ENCODE data around the gene NOL9. TPM values are rescaled to one million over a fixed set of nuclear protein-coding genes. Genes with fewer than 3 reads are reported as not detected.

The NOL9 gene
- total RNA-seq, 3 donors from 2014 or later (not counting 1 experiment from before 2014, with no cell fraction given), result 40.7 to 53.3 (median 52.0) TPM

- no peak overlapping the region for H3K4me3 ChIP-seq (ENCODE audit: low read length)
- DNase-seq, result no peak
- 85% methylated on average over 12 of the region's 12 CpGs for WGBS (ENCODE audit: insufficient coverage)
- Mint-ChIP-seq H3K4me3 (no peak overlapping the region), H3K4me1 (no peaks in the 10 kb centered on the region), H3K9me3 (no peaks in the 10 kb centered on the region), H3K27me3 (ENCODE audit: low read depth in 2 of 2) (no peaks in the 10 kb centered on the region), H3K27ac (no peak overlapping the region), H3K36me3 (no peaks in the 10 kb centered on the region)
- intact Hi-C loops (cut with micrococcal nuclease), result no loop called here
- no peak for ATAC-seq
- H3K36me3 ChIP-seq (ENCODE audit: control insufficient read depth, insufficient read depth, low read length), result no peaks in the 10 kb centered on the region
- H3K27ac ChIP-seq (ENCODE audit: low read length), result no peak overlapping the region
- no peak for TF ChIP-seq CTCF (IDR thresholded peaks at IDR 0.05)
- H3K4me1 ChIP-seq (ENCODE audit: control insufficient read depth, insufficient read depth, low read length), result no peaks in the 10 kb centered on the region
- H3K27me3 ChIP-seq (ENCODE audit: control insufficient read depth, insufficient read depth, low read length), result no peaks in the 10 kb centered on the region
- H3K9me3 ChIP-seq (ENCODE audit: control insufficient read depth, insufficient read depth, low read length), result no peaks in the 10 kb centered on the region
Measured at GRCh38 chr1:6507461-6507911, 46.8 kb downstream of the NOL9 start.

- DNase-seq (no peak), ATAC-seq (no peak)
- Mint-ChIP-seq H3K9me3 (no peaks in the 10 kb centered on the region), H3K36me3 (no peaks in the 10 kb centered on the region), H3K4me3 (no peak overlapping the region), H3K27ac (no peak overlapping the region), H3K4me1 (no peaks in the 10 kb centered on the region), H3K27me3 (ENCODE audit: low read depth in 2 of 2) (no peaks in the 10 kb centered on the region)
- Histone ChIP-seq H3K27me3 (ENCODE audit: control insufficient read depth, insufficient read depth, low read length) (no peaks in the 10 kb centered on the region), H3K36me3 (ENCODE audit: control insufficient read depth, insufficient read depth, low read length) (no peaks in the 10 kb centered on the region), H3K27ac (ENCODE audit: low read length) (no peak overlapping the region), H3K4me1 (ENCODE audit: control insufficient read depth, insufficient read depth, low read length) (no peaks in the 10 kb centered on the region), H3K4me3 (ENCODE audit: low read length) (no peak overlapping the region), H3K9me3 (ENCODE audit: control insufficient read depth, insufficient read depth, low read length) (no peaks in the 10 kb centered on the region)
- TF ChIP-seq CTCF (IDR thresholded peaks at IDR 0.05), result no peak
- intact Hi-C loops (cut with micrococcal nuclease), result no loop called here
- WGBS (ENCODE audit: insufficient coverage), result 53% methylated on average over 7 of the region's 7 CpGs
Measured at GRCh38 chr1:6507037-6507428, 47.3 kb downstream of the NOL9 start.

- ATAC-seq (no peak), DNase-seq (no peak)
- H3K36me3 ChIP-seq (ENCODE audit: control insufficient read depth, insufficient read depth, low read length), result no peaks in the 10 kb centered on the region
- intact Hi-C loops (cut with micrococcal nuclease), result no loop called here
- whole genome bisulfite sequencing (ENCODE audit: insufficient coverage), result 89% methylated on average over 31 of the region's 31 CpGs
- H3K27me3 ChIP-seq (ENCODE audit: control insufficient read depth, insufficient read depth, low read length), result no peaks in the 10 kb centered on the region
- H3K4me1 ChIP-seq (ENCODE audit: control insufficient read depth, insufficient read depth, low read length), result no peaks in the 10 kb centered on the region
- H3K9me3 ChIP-seq (ENCODE audit: control insufficient read depth, insufficient read depth, low read length), result no peaks in the 10 kb centered on the region
- Mint-ChIP-seq H3K4me1 (no peaks in the 10 kb centered on the region), H3K27me3 (ENCODE audit: low read depth in 2 of 2) (peaks cover 0 to under 1% of the 10 kb centered on the region in 2 donors), H3K4me3 (no peak overlapping the region), H3K27ac (no peak overlapping the region), H3K36me3 (no peaks in the 10 kb centered on the region), H3K9me3 (no peaks in the 10 kb centered on the region)
- H3K4me3 ChIP-seq (ENCODE audit: low read length), result no peak overlapping the region
- no peak overlapping the region for H3K27ac ChIP-seq (ENCODE audit: low read length)
- TF ChIP-seq CTCF (IDR thresholded peaks at IDR 0.05), result no peak
Measured at GRCh38 chr1:6506210-6507036, 47.9 kb downstream of the NOL9 start.

Data from natural killer cell (primary cell).